Epithelial cell of proximal tubule (primary cell): ENCODE data around the gene SH3RF3. TPM values are rescaled to one million over a fixed set of nuclear protein-coding genes. Genes with fewer than 3 reads are reported as not detected.

ENCODE experiments used
- DNase-seq: peaks from one replicate; pipeline ENCODE4 v3.0.0-alpha.2; 2011; ENCODE audit warnings: low read depth
- H3K4me3 ChIP-seq: 2 replicates; pipeline ENCODE4 v1.5.1; 2011; ENCODE audit warnings: low read depth, mild to moderate bottlenecking, low read length
- total RNA-seq: library from RNA; depleted of rRNA; stranded (reverse); fragments of >200 nt; gene quantifications from 2 replicates; pipeline ENCODE4 v1.2.3, GENCODE V29; 2015
- TF ChIP-seq, protein P1 (sequence below): conservative IDR thresholded peaks from 2 replicates; pipeline ENCODE4 v1.5.1; 2012; ENCODE audit warnings: low read depth, mild to moderate bottlenecking, low read length

SH3RF3 gene
- total RNA-seq, 1 donor from 2014 or later = 1.7 TPM

DNA sequence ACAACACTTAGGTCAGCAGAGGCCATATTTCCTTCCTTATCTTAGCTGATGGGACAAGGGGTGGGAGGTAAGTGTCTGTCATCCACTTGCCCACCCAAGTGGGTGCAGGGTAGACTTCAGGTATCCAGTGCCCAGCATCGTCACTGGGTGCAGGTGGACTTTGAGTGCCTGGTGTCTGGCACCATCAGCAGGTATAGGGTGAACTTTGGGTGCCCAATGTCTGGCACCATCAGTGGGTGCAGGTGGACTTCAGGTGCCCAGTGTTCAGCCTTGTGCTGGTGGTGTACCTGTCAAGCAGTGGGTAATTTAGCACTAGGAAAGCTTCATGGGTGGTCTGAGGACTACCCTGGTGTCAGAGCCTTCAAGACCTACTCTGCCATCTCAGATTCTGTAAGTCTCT lies 309.1 kb downstream of the SH3RF3 start:
- no peak overlapping the region for H3K4me3 ChIP-seq
- TF ChIP-seq, protein P1, sequence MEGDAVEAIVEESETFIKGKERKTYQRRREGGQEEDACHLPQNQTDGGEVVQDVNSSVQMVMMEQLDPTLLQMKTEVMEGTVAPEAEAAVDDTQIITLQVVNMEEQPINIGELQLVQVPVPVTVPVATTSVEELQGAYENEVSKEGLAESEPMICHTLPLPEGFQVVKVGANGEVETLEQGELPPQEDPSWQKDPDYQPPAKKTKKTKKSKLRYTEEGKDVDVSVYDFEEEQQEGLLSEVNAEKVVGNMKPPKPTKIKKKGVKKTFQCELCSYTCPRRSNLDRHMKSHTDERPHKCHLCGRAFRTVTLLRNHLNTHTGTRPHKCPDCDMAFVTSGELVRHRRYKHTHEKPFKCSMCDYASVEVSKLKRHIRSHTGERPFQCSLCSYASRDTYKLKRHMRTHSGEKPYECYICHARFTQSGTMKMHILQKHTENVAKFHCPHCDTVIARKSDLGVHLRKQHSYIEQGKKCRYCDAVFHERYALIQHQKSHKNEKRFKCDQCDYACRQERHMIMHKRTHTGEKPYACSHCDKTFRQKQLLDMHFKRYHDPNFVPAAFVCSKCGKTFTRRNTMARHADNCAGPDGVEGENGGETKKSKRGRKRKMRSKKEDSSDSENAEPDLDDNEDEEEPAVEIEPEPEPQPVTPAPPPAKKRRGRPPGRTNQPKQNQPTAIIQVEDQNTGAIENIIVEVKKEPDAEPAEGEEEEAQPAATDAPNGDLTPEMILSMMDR = no peak

DNA sequence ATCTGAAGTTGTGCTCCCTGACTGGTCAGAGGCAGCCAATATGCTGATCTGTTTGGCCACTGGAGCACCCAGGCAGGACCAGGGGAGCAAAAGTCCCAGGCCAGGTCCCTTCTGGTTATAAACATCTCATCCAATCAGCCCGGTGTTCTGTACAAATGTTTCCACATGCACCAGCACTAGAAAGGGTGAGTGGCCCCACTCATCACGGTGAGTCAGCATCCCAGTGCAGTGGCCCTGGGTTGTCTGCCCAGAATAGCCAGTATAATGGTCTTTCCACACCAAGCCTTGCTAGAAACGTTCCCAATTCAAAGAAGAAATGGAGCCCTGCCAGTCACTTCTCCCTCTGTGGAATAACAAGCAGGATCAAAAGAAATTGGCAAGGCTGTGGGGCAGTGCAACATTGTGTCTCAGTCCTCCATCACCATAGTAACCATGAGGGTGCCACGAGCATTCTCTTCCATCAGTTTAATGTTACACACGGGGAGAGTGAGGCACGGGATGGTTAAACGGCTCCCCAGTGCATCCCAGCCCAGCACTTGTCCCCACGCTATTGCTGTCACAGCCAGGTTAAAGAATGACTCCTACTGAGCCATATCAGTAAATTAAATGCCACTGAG lies 309.9 kb downstream of the SH3RF3 start:
- TF ChIP-seq, protein P1 = no peak
- no peak for DNase-seq
- H3K4me3 ChIP-seq = no peak overlapping the region

More for the DNA sequence above, 309.1 kb downstream of the SH3RF3 start:
- DNase-seq = no peak

DNA sequence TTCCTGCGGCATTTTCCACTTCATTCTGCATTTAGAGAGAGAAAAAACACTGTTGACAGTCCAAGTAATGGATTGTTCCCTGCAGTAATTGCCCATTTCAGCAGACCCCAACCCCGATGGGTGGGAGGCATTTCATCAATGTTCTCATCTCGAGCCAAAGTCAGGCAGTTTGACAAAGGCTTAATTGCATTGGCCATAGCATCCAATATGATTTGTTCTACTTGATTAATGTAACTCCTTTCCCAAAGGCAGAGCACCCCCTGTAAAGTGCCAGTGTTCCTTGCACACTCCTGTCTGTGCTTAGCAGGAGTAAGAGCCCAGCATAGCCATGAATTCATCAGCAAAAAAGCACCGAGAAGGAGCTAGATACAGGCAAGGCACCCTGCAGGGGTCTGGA lies 310.4 kb downstream of the SH3RF3 start:
- H3K4me3 ChIP-seq = no peak overlapping the region
- TF ChIP-seq, protein P1 = no peak
- no peak for DNase-seq

DNA sequence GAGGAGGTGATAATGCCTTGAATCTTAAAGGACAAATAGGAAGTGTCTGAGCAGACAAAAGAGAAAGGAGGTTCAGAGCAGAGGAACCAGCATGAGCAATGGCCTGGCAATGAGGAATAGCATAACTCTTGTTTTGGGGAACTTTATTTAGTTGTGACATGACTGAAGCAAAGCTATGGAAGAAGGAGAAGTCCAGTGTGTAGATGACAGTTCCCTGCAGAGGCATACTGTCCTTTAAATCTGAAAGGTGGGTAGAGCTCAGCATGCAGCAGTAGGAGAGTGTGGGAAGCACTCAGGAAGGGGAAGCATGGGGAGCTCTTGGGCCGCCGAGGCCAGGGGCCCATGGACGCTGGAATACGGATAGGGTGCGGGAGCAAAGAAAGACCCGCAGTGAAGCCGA lies 311.0 kb downstream of the SH3RF3 start:
- H3K4me3 ChIP-seq = no peak overlapping the region
- DNase-seq = no peak
- TF ChIP-seq, protein P1 = no peak

DNA sequence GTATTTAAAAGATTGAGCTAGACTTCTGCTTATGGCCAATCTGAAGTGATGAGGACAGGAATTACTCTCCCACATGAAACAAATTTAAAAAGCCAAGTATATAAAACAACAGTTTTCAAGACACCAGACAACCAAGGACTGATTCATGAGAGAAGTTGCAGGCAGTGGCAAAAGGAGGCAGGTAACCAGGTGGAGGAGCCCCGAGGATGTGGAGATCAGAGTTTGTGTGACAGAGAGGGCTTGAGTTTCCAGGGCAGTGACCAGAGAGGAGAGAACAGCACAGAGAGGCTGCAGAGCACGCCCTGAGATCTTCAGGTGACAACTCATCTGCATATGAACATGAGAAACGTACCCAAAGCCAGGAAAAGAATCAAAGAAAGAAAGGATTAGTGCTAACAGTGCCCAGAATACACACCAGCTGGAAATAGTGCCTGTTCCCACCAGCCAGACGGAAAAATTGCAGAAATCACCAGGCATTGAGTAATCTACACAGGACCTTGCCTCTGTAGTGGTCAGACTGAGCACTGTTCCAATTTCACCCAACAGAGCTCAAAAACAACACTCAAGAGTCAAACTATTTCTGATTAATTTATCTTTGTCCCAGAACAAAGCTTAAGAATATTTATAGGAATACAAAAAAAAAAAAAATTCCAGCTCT lies 311.6 kb downstream of the SH3RF3 start:
- H3K4me3 ChIP-seq = no peak overlapping the region
- TF ChIP-seq, protein P1 = no peak
- DNase-seq = no peak

DNA sequence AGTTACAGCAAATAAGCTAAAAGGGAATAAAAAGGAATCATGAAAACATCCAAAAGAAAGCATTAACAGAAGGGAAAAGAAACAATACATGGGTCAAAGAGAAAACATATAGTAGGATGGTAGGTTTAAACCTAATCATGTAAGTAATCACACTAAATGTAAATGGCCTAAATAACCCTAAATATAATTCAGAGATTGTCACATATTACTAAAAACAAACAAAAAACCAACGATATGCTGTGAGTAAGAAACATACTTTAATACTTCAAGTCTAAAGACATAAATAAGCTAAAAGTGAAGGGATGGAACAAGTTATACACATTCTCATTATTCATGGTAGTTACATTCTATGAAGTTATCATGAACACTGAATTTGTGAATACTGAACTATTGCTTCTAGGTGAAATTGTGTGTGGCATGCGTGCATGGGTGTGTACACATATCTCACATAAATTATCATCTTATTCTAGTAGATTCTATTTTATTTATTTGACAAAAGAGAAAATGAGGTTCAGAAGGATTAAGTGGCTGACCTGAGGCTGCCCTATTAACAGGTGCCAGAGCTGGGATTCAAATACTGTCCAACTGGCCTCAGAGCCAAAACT lies 313.8 kb downstream of the SH3RF3 start:
- no peak overlapping the region for H3K4me3 ChIP-seq

More for the DNA sequence above, 313.8 kb downstream of the SH3RF3 start:
- DNase-seq = no peak
- TF ChIP-seq, protein P1 = no peak
